Renal pelvis (tissue), 12 donors: ENCODE data around the gene SHQ1. TPM values are rescaled to one million over a fixed set of nuclear protein-coding genes. Genes with fewer than 3 reads are reported as not detected.

ENCODE experiments used
- DNase-seq: peaks from one replicate; pipeline ENCODE4 v3.0.0-alpha.2; 2013
- long read RNA-seq, 16 experiments: transcript quantifications; one replicate each; lab custom pipeline, GENCODE V29; 2026
- polyA plus RNA-seq, 3 donors: library from polyadenylated mRNA; unstranded; fragments of 120-200 nt; gene quantifications; one replicate each; pipeline ENCODE4 v1.2.1, GENCODE V29; 2013; ENCODE audit not compliant: insufficient read length in 3 of 3

SHQ1 gene
- 10 to 100 TPM; 19.8 to 26.0 (median 22.5) TPM for polyA plus RNA-seq
- long read RNA-seq, donor 1, transcript SHQ1-201 (11 exons, 2,879 nt): major isoform, 6 of 6 reads
- long read RNA-seq, donor 1, partial matches to known transcripts: 0 of 6 reads
- long read RNA-seq, donor 1, other reads (novel, unspliced or antisense): 0 of 6 reads
- long read RNA-seq, donor 2, transcript SHQ1-201 (11 exons, 2,879 nt): major isoform, 6 of 12 reads
- long read RNA-seq, donor 2, partial matches to known transcripts: 6 of 12 reads
- long read RNA-seq, donor 2, other reads (novel, unspliced or antisense): 0 of 12 reads
- long read RNA-seq, donor 3, partial matches to known transcripts: 0 of 3 reads
- long read RNA-seq, donor 3, other reads (novel, unspliced or antisense): 0 of 3 reads
- long read RNA-seq, donor 4, transcript SHQ1-201 (11 exons, 2,879 nt): major isoform, 7 of 8 reads
- long read RNA-seq, donor 4, partial matches to known transcripts: 0 of 8 reads
- long read RNA-seq, donor 4, other reads (novel, unspliced or antisense): 0 of 8 reads
- long read RNA-seq, donor 5, partial matches to known transcripts: 0 of 3 reads
- long read RNA-seq, donor 5, other reads (novel, unspliced or antisense): 0 of 3 reads
- long read RNA-seq, donor 6, full-length matches to known transcripts: 10 of 10 reads
- long read RNA-seq, donor 6, partial matches to known transcripts: 0 of 10 reads
- long read RNA-seq, donor 6, other reads (novel, unspliced or antisense): 0 of 10 reads
- long read RNA-seq, donor 7, transcript SHQ1-201 (11 exons, 2,879 nt): major isoform, 7 of 7 reads
- long read RNA-seq, donor 7, partial matches to known transcripts: 0 of 7 reads
- long read RNA-seq, donor 7, other reads (novel, unspliced or antisense): 0 of 7 reads
- long read RNA-seq, donor 8, partial matches to known transcripts: 0 of 3 reads
- long read RNA-seq, donor 8, other reads (novel, unspliced or antisense): 0 of 3 reads
- long read RNA-seq, donor 9, transcript SHQ1-201 (11 exons, 2,879 nt): major isoform, 5 of 18 reads
- long read RNA-seq, donor 9, partial matches to known transcripts: 13 of 18 reads
- long read RNA-seq, donor 9, other reads (novel, unspliced or antisense): 0 of 18 reads
- long read RNA-seq, donor 10, partial matches to known transcripts: 0 of 4 reads
- long read RNA-seq, donor 10, other reads (novel, unspliced or antisense): 0 of 4 reads
- long read RNA-seq, donor 11, transcript SHQ1-201 (11 exons, 2,879 nt): major isoform, 8 of 8 reads
- long read RNA-seq, donor 11, partial matches to known transcripts: 0 of 8 reads
- long read RNA-seq, donor 11, other reads (novel, unspliced or antisense): 0 of 8 reads
- long read RNA-seq, donor 12, full-length matches to known transcripts: 7 of 7 reads
- long read RNA-seq, donor 12, partial matches to known transcripts: 0 of 7 reads
- long read RNA-seq, donor 12, other reads (novel, unspliced or antisense): 0 of 7 reads
- long read RNA-seq, donor 13, partial matches to known transcripts: 0 of 1 reads
- long read RNA-seq, donor 13, other reads (novel, unspliced or antisense): 0 of 1 reads
- long read RNA-seq, donor 14: 0 reads
- long read RNA-seq, donor 15, partial matches to known transcripts: 7 of 11 reads
- long read RNA-seq, donor 15, other reads (novel, unspliced or antisense): 0 of 11 reads
- long read RNA-seq, donor 16, partial matches to known transcripts: 0 of 4 reads
- long read RNA-seq, donor 16, other reads (novel, unspliced or antisense): 0 of 4 reads

DNA sequence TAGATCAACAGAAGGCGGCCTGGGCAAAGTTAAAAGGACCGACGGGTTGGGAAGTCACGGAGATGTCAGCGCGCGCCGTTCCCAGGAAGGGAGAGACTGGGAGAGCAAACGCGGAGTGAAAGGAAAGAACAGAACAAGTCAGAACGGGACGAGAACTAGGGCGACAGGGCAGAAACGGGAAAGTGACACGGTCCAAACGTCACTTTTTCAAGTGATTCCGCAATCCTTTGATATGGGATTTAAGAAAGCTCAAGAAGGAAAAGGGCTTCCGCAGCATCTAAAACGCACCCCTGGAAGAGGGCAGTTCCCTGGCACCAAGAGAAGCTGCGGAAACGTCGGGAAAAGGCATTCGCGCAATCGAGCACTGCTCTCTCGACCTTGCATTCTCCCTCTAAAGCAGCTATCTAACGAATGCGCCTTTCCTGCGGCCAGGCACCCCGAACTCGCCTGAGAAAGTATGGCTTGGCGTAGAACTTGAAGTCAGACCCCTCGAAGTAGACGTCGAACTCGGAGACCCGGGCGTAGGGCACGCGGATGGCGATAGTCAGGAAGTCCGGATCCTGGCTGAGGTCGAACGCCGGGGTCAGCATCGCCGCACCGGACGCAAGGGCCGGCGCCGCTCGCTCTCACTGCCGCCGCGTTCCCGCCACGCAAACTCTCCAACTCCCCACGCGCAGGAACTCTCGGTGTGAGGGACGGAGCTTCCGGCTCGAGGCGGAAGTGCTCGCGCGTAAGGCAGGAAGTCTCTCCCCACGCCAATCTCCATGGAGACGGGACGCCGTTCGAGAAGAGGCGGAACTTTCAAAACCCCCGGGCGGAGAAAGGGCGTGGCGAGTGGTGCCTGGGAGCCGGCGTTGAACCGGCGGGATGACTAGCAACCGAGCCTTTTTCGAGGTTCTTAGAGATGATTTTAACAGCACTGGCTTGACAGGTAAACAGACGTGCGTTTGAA, at the start of gene SHQ1:
TSS of gene SHQ1 (minus strand) at position 695 of the 952 bp plus-strand sequence. CDS start at position 590, 105 bp downstream.
- peak; percentile 96 for DNase-seq

DNA sequence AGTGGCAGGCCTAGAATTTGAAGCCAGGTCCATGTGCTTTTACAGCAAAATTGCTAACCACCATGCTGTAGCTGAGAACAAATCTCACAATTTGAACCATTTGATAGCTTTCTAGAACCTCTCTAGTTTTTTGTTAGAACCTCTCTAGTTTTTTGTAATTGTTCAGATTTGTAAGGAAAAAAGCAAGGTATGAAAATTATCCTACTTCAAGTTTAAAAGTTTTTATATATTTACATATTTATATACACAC, 49.4 kb upstream of the SHQ1 start:
- no peak for DNase-seq

- no peak for DNase-seq
Measured at GRCh38 chr3:72896996-72897757, 48.9 kb upstream of the SHQ1 start.

GRCh38 chr3:72894976-72895552, 46.8 kb upstream of the SHQ1 start:
- DNase-seq: no peak

- no peak for DNase-seq
Measured at GRCh38 chr3:72892870-72893269, 44.6 kb upstream of the SHQ1 start.

DNA sequence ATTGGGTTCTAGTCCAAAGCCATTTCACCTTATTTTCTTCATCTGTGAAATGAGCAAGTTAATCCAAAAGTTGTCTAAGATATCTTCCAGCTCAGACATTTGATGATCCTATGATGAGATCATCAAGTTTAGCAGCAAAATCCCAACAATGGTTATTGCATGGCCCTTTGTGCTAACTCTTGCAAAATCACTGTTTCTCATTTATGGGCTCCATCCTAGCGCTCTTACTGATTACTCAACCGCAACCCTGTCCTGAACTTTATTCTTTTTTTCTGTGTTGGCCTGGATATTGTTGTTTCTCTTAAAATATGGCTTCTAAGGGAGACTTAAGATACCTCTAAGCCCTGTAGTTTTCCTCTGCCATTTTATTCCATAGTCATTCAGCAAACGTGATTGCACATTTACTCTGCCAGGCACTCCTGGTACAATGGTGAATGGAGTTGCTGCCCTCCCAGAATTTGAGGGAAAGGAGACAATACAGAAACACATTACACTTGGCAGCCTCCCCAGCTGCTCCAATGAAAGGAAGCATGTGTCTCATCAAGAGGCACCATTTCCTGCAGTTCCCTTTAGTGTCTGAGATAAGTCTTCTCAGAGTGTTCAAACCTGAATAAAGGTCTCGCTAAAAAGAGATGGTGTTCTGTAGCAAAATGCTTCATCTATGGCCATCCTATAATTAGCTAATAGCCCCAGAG, 44.0 kb upstream of the SHQ1 start:
- no peak for DNase-seq

DNA sequence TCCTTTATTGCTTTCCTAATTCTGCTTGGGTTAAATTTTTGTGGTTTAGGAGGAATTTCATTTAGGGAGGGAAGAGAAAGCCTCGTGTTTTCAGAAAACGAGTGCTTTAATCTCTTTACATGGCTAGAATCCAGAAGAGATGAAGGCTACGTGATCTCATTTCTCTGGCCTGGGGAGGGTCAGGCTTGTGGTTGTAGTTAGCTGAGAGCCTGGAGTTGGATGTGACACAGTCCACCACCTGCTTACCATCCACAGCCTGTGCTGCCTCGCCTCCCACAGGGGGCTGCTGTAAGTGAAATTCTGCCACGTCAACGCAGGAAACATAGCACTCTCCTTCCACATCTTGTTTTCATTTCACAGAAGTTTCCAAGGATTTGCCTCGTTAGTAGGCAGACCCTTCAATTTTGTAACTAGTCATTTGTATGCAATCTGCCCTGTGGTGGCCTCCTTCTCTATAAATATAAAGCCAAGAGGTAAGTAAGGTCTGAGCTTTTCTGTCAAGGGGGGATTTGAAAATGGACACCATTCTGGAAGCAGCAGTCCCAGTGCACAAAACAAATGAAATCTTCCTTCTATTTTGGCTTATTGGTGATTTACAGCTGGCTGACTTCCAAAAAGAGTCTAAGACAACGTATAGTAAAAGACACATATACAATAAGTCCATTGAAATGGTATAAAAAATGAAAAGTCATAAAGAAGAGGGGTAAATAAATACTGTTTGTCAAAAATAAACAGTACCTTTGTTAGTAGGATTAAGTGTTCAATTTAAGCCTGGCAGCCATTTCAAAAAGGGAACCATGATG, 43.0 kb upstream of the SHQ1 start:
- no peak for DNase-seq

- no peak for DNase-seq
Measured at GRCh38 chr3:72890166-72890925, 42.1 kb upstream of the SHQ1 start.

- no peak for DNase-seq
Measured at GRCh38 chr3:72889310-72890165, 41.3 kb upstream of the SHQ1 start.

- DNase-seq: no peak
Measured at GRCh38 chr3:72888546-72889309, 40.5 kb upstream of the SHQ1 start.

DNA sequence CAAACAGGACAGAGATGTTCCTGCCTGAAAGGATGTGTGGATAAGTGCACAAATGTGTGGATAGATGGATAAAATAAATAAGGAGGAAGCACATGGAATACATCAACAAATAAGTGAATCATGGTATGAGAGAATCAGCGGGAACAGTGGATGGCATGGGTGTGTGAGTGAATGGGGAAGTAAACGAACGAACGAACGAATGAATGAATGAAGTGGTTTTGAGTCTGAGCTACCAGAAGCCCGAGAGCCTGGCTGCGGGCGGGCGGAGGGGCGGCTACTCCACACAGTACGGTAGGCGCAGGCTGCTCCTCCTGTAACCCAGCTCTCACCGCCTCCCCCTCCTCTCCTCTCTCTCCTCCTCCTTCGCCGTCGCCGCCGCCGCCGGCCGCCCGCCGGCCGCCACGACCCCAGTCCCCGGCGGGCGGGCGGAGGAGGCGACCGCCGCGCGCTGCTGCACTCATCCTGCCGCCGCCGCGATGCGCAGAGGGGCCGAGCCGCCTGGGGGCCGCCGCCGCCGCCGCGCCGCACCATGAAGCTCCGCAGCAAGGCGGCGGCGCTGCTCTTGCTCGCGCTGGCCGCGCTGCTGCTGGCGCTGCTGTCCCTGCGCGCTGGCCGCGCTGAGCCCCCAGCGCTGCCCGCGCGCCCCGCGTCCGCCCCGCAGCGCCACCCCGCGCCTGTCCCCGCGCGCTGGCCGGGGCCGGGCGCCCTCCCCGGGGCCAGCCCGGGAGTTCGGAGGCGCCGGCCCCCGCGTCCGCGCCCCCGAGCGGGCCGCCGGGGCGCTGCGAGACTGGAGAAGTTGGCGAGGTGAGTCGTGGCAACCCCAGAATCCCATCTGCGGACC, 39.7 kb upstream of the SHQ1 start, which contains the start of gene GXYLT2:
TSS of gene GXYLT2 (plus strand) at position 342 of the 841 bp plus-strand sequence. CDS start at position 530, 188 bp downstream.
- peak; percentile 80 for DNase-seq

DNA sequence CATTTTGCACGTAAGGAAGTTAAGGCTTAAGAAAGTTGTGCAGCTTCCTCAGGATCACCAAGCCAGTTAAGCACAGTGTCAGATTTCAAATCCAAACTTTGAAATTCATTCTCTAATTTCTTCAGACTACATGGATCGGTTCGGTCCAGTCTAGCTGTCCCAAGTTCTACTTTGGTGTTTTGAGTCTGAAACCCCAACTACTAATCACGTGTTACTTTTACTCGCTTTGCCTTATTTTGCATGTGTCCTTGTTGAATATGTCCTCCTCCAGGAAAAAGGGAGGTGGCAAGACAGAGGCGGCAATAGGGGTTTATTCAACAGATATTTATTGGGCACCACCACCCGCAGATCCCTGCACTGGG, 39.1 kb upstream of the SHQ1 start:
- DNase-seq: no peak

GRCh38 chr3:72872183-72872582, 23.9 kb upstream of the SHQ1 start:
- DNase-seq: no peak
